HEK293T (cell line): ENCODE results near the gene DSN1.

ENCODE experiments used
- CTCF ChIA-PET: fragments of 350-600 bp; formaldehyde crosslinking; extraction: SDS; loops from one replicate; lab custom pipeline; 2021; ENCODE audit warnings: antibody characterized with exemption, inconsistent platforms; lab: Yijun Ruan, JAX
- POLR2A ChIA-PET: fragments of 350-600 bp; formaldehyde crosslinking; extraction: SDS; loops from one replicate; lab custom pipeline; 2020; ENCODE audit warnings: antibody characterized with exemption, inconsistent platforms; lab: Yijun Ruan, JAX
- DNase-seq: peaks from one replicate; pipeline ENCODE4 v3.0.0; 2012; ENCODE audit warnings: mixed read lengths; ENCODE audit errors: extremely low spot score
- ARNT ChIP-seq: fragments of 450-650 bp; IDR thresholded peaks from 2 replicates; pipeline ENCODE4 v1.6.1; 2017; ENCODE audit warnings: mild to moderate bottlenecking
- BHLHE40 ChIP-seq: fragments of 450-650 bp; IDR thresholded peaks from 2 replicates; pipeline ENCODE4 v1.6.1; 2016; ENCODE audit warnings: mild to moderate bottlenecking, moderate library complexity, borderline replicate concordance
- CTBP1 ChIP-seq: fragments of 450-650 bp; IDR thresholded peaks from 2 replicates; pipeline ENCODE4 v1.6.1; 2016; ENCODE audit warnings: borderline replicate concordance
- ELF4 ChIP-seq: fragments of 450-650 bp; IDR thresholded peaks from 2 replicates; pipeline ENCODE4 v1.6.1; 2017; ENCODE audit warnings: antibody characterized with exemption
- FOXA1 ChIP-seq: fragments of 450-650 bp; IDR thresholded peaks from 2 replicates; pipeline ENCODE4 v1.6.1; 2016; ENCODE audit warnings: mild to moderate bottlenecking
- FOXK2 ChIP-seq: fragments of 450-650 bp; IDR thresholded peaks from 2 replicates; pipeline ENCODE4 v1.6.1; 2016; ENCODE audit warnings: mild to moderate bottlenecking
- FOXM1 ChIP-seq: fragments of 450-650 bp; IDR thresholded peaks from 2 replicates; pipeline ENCODE4 v1.6.1; 2017; ENCODE audit warnings: mild to moderate bottlenecking, borderline replicate concordance
- HDGF ChIP-seq: fragments of 450-650 bp; IDR thresholded peaks from 2 replicates; pipeline ENCODE4 v1.6.1; 2017; ENCODE audit warnings: antibody characterized with exemption, borderline replicate concordance
- L3MBTL2 ChIP-seq: fragments of 450-650 bp; conservative IDR thresholded peaks from 2 replicates; pipeline ENCODE4 v1.6.1; 2016; ENCODE audit warnings: mild to moderate bottlenecking
- LEF1 ChIP-seq: fragments of 450-650 bp; IDR thresholded peaks from 2 replicates; pipeline ENCODE4 v1.6.1; 2017; ENCODE audit warnings: mild to moderate bottlenecking, borderline replicate concordance
- NFRKB ChIP-seq: fragments of 450-650 bp; IDR thresholded peaks from 2 replicates; pipeline ENCODE4 v1.6.1; 2016; ENCODE audit warnings: mild to moderate bottlenecking, moderate library complexity
- PKNOX1 ChIP-seq: fragments of 450-650 bp; IDR thresholded peaks from 2 replicates; pipeline ENCODE4 v1.6.1; 2016
- SP1 ChIP-seq: fragments of 450-650 bp; IDR thresholded peaks from 2 replicates; pipeline ENCODE4 v1.6.1; 2017
- SUZ12 ChIP-seq: fragments of 450-650 bp; IDR thresholded peaks from 2 replicates; pipeline ENCODE4 v1.6.1; 2016; ENCODE audit warnings: mild to moderate bottlenecking
- TARDBP ChIP-seq: fragments of 450-650 bp; IDR thresholded peaks from 2 replicates; pipeline ENCODE4 v1.6.1; 2016
- ZNF384 ChIP-seq: fragments of 450-650 bp; IDR thresholded peaks from 2 replicates; pipeline ENCODE4 v1.6.1; 2016

Gene DSN1

GRCh38 chr20:36777167-36777566, 3.6 kb upstream of the DSN1 start:
- no peak for DNase-seq
- TF ChIP-seq BHLHE40 = no peak
- no peak for TF ChIP-seq HDGF
- no peak for TF ChIP-seq L3MBTL2
- no peak for TF ChIP-seq SUZ12
- TF ChIP-seq FOXM1 = no peak
- no peak for TF ChIP-seq ARNT
- no peak for TF ChIP-seq FOXA1
- no peak for TF ChIP-seq TARDBP
- no peak for TF ChIP-seq ZNF384
- TF ChIP-seq SP1 = no peak
- no peak for TF ChIP-seq PKNOX1
- TF ChIP-seq CTBP1 = no peak
- TF ChIP-seq LEF1 = no peak
- no peak for TF ChIP-seq NFRKB
- no peak for TF ChIP-seq FOXK2
- TF ChIP-seq ELF4 = no peak
- POLR2A ChIA-PET = no interaction called here
- CTCF ChIA-PET = interaction anchor here (1.7 kb wide), 1 partner anchor 31 kb away, joined by 4 read pairs; no protein-coding TSS in a partner anchor

GRCh38 chr20:36775826-36776225, 2.3 kb upstream of the DSN1 start:
- ChIA-PET POLR2A (no interaction called here), CTCF (interaction anchor here (0.7 kb wide), 1 partner anchor 88 kb away, joined by 3 read pairs; a partner anchor contains a TSS)
- TF ChIP-seq SP1 (no peak), TARDBP (no peak), ZNF384 (no peak), PKNOX1 (no peak), ARNT (no peak), FOXM1 (no peak), FOXK2 (no peak), FOXA1 (no peak), NFRKB (no peak), ELF4 (no peak), L3MBTL2 (no peak), SUZ12 (no peak), HDGF (no peak), LEF1 (no peak), CTBP1 (no peak), BHLHE40 (no peak)
- no peak for DNase-seq

GRCh38 chr20:36775196-36775595, 1.6 kb upstream of the DSN1 start:
- CTCF ChIA-PET = interaction anchor here (1.5 kb wide), 1 partner anchor 92 kb away, joined by 5 read pairs; no protein-coding TSS in a partner anchor
- POLR2A ChIA-PET = interaction anchor here (0.6 to 0.7 kb wide), 2 partner anchors 46 to 61 kb away, joined by 3 to 4 read pairs; no protein-coding TSS in a partner anchor
- TF ChIP-seq FOXM1 (no peak), FOXA1 (no peak), TARDBP (no peak), L3MBTL2 (no peak), BHLHE40 (no peak), SUZ12 (no peak), LEF1 (no peak), SP1 (no peak)
- no peak for DNase-seq

GRCh38 chr20:36773107-36773596, 411 bp downstream of the DSN1 start:
- ChIA-PET POLR2A (interaction anchor here (0.6 to 1.9 kb wide), 26 partner anchors 9 to 1700 kb away, joined by 3 to 14 read pairs (median 3); partner anchors contain the start of genes NDRG3, RAB5IF and RALGAPB), CTCF (interaction anchor here (0.8 to 1.4 kb wide), 5 partner anchors 19 to 90 kb away, joined by 4 to 9 read pairs (median 5); a partner anchor contains a TSS)
- no peak for DNase-seq

GRCh38 chr20:36770680-36771079, 2.9 kb downstream of the DSN1 start:
- ChIA-PET POLR2A (interaction anchor here (1.0 kb wide), 1 partner anchor 25 kb away, joined by 3 read pairs; the partner anchor contains the start of gene NDRG3), CTCF (no interaction called here)
- DNase-seq = no peak
- TF ChIP-seq L3MBTL2 = no peak
- TF ChIP-seq FOXM1 = no peak
- no peak for TF ChIP-seq SP1
- no peak for TF ChIP-seq ARNT
- no peak for TF ChIP-seq TARDBP
- no peak for TF ChIP-seq HDGF
- TF ChIP-seq LEF1 = no peak
- TF ChIP-seq NFRKB = no peak
- TF ChIP-seq ZNF384 = no peak
- TF ChIP-seq ELF4 = no peak
- no peak for TF ChIP-seq FOXK2
- TF ChIP-seq FOXA1 = no peak

More at GRCh38 chr20:36773107-36773596, 411 bp downstream of the DSN1 start:
- TF ChIP-seq L3MBTL2 (no peak), BHLHE40 (no peak), FOXK2 (no peak), ELF4 (no peak), NFRKB (no peak), ARNT (no peak), SP1 (no peak), SUZ12 (no peak), HDGF (no peak), LEF1 (no peak), CTBP1 (no peak), PKNOX1 (no peak), FOXM1 (no peak), FOXA1 (no peak), ZNF384 (no peak), TARDBP (no peak)
